Immature natural killer cell (primary cell): ENCODE results near the gene CRYBB3. TPM values are rescaled to one million over a fixed set of nuclear protein-coding genes. Genes with fewer than 3 reads are reported as not detected.
A peak's percentile ranks its signal among the peaks of the same experiment; 100 is the strongest.
"Not testable (repeated sequence)": the region's sequence is repeated elsewhere in the genome, so short reads cannot be mapped to it uniquely, and the experiment has no call there.

Experiments used
- DNase-seq, 3 donors: peaks; one replicate each; pipeline ENCODE4 v3.0.0; 2022; ENCODE audit warnings: mixed read lengths in 1 of 3
- H3K27ac Mint-ChIP-seq, 6 donors: one replicate each; pipeline ENCODE4 v1.8.0; 2020; ENCODE audit warnings: mixed read lengths in 6 of 6, mild to moderate bottlenecking in 5 of 6, inconsistent platforms in 4 of 6, moderate library complexity in 3 of 6
- H3K27me3 Mint-ChIP-seq, 3 donors: one replicate each; pipeline ENCODE4 v1.8.0; 2020 to 2021; ENCODE audit warnings: low read depth in 3 of 3, mild to moderate bottlenecking in 3 of 3, mixed read lengths in 3 of 3, moderate library complexity in 3 of 3, inconsistent platforms in 1 of 3
- H3K36me3 Mint-ChIP-seq, 3 donors: one replicate each; pipeline ENCODE4 v1.8.0; 2020; ENCODE audit warnings: mixed read lengths in 3 of 3, inconsistent platforms in 2 of 3, mild to moderate bottlenecking in 2 of 3
- H3K4me1 Mint-ChIP-seq, 2 donors: one replicate each; pipeline ENCODE4 v1.8.0; 2020; ENCODE audit warnings: inconsistent platforms in 2 of 2, mild to moderate bottlenecking in 2 of 2, mixed read lengths in 2 of 2, moderate library complexity in 1 of 2
- H3K4me3 Mint-ChIP-seq, 5 donors: one replicate each; pipeline ENCODE4 v1.8.0; 2020; ENCODE audit warnings: mild to moderate bottlenecking in 5 of 5, mixed read lengths in 5 of 5, inconsistent platforms in 3 of 5, moderate library complexity in 3 of 5
- H3K9me3 Mint-ChIP-seq, 6 donors: one replicate each; pipeline ENCODE4 v1.8.0; 2020; ENCODE audit warnings: mild to moderate bottlenecking in 6 of 6, mixed read lengths in 6 of 6, inconsistent platforms in 4 of 6, moderate library complexity in 3 of 6
- polyA plus RNA-seq, 3 donors: library from polyadenylated mRNA; unstranded; fragments of 300-500 nt; fragmentation: Illumina TruSeq; gene quantifications; one replicate each; pipeline ENCODE4 v1.2.3, GENCODE V29; 2021

Gene CRYBB3
- polyA plus RNA-seq, 3 donors from 2014 or later, result not detected

DNA sequence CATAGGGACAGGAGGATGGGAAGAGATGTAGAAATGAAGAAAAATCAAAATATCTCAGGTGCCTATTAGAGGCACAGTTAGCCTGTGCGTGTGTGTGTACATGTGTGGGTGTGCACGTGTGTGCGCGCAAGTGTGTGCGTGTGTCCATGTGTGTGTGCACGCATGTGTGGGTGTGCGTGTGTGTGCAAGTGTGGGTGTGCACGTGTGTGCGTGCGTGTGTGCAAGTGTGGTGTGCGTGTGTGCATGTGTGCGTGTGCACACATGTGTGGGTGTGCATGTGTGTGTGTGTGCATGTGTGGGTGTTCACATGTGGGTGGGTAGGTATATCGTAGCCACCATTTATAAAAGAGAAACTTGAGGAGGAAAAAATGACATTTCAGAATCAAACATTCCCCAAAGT, 29.2 kb downstream of the CRYBB3 start:
- no peak for DNase-seq
- peaks cover 1 to 5% (median 2%) of the 10 kb centered on the region in 3 donors for H3K27me3 Mint-ChIP-seq
- H3K9me3 Mint-ChIP-seq, result no peaks in the 10 kb centered on the region
- H3K27ac Mint-ChIP-seq, result no peak overlapping the region
- no peaks in the 10 kb centered on the region for H3K4me1 Mint-ChIP-seq
- H3K4me3 Mint-ChIP-seq, result no peak overlapping the region
- no peaks in the 10 kb centered on the region for H3K36me3 Mint-ChIP-seq

DNA sequence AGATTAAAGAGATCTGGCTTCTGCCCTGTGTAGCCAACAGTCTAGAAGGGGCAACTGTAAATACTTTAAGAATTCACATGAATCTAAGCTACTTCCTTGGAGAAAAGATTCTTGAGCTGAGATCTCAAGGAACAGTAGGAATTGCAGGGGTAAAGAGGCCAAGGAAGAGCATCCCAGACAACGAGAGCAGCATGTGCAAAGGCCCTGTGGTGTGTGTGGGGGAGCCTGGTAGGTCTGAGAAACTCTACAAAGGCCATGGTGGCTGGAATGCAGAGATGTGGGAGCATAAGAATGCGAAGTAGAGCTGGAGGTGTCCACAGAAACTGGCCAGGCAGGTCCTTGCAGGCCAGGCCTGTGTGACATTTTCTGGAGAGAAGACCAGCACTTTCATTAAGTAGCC, 31.1 kb downstream of the CRYBB3 start:
- peaks cover 1 to 12% (median 2%) of the 10 kb centered on the region in 3 donors for H3K27me3 Mint-ChIP-seq
- H3K36me3 Mint-ChIP-seq, DNase-seq, H3K9me3 Mint-ChIP-seq, H3K27ac Mint-ChIP-seq, H3K4me3 Mint-ChIP-seq, H3K4me1 Mint-ChIP-seq: not testable (repeated sequence)

DNA sequence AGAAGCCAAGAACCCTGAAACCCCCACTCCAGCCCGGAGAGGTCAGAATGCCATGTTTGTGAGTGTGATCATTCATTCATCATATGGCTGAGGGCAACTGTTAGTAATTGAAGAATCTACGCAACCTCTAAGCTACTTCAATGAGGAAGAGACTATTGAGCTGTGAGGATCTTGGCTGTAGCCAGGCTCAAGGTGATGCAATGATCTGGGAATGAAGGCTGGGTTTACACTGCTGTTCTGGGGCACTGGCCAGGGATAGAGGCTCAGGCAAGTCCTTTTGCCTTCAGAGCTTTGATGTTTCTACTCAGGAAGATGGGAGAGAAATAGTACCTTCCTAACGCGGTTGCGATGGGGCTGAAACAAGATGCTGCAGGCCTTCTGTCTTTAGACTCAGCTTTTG, 32.6 kb downstream of the CRYBB3 start:
- Mint-ChIP-seq H3K4me1 (peaks cover 2 to 4% of the 10 kb centered on the region in 2 donors), H3K9me3 (no peaks in the 10 kb centered on the region), H3K27me3 (peaks cover 2 to 13% (median 6%) of the 10 kb centered on the region in 3 donors), H3K4me3 (no peak overlapping the region), H3K27ac (no peak overlapping the region), H3K36me3 (no peaks in the 10 kb centered on the region)
- no peak for DNase-seq

GRCh38 chr22:25233706-25234105, 34.0 kb downstream of the CRYBB3 start:
- not testable (repeated sequence) for H3K4me3 Mint-ChIP-seq, H3K9me3 Mint-ChIP-seq, DNase-seq, H3K36me3 Mint-ChIP-seq, H3K27ac Mint-ChIP-seq, H3K4me1 Mint-ChIP-seq
- H3K27me3 Mint-ChIP-seq, result peaks cover 2 to 16% (median 6%) of the 10 kb centered on the region in 3 donors

- H3K27me3 Mint-ChIP-seq, result peaks cover 9 to 17% (median 10%) of the 10 kb centered on the region in 3 donors
- H3K9me3 Mint-ChIP-seq, result no peaks in the 10 kb centered on the region
- no peak overlapping the region for H3K27ac Mint-ChIP-seq
- DNase-seq, result peak; percentile 39 to 47 (median 46)
- peak overlapping the region in 1 of 5 donors; percentile 25 for H3K4me3 Mint-ChIP-seq
- H3K4me1 Mint-ChIP-seq, result peaks cover 2 to 4% of the 10 kb centered on the region in 2 donors
- no peaks in the 10 kb centered on the region for H3K36me3 Mint-ChIP-seq
Observed at GRCh38 chr22:25235547-25236290, 36.1 kb downstream of the CRYBB3 start.

DNA sequence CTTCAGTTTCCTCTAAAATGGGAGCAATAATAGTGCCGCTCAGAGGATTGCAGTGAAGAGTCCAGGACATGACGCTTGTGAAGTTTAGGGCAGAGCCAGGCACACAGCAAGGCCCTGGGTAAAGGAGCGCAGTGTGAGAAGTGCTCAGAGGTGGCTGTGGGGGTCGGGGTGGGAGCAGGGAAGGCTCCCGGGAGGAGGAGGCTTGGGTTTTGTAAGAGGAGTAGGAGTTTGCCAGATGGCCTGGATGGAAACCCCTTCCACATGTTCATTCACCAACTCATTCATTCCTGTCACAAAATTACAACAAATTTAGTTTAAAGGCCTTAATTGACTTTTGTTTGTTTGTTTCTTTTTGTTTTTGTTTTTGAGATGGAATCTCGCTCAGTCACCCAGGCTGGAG, 36.8 kb downstream of the CRYBB3 start:
- no peak for DNase-seq
- no peak overlapping the region for H3K4me3 Mint-ChIP-seq
- H3K36me3 Mint-ChIP-seq, result no peaks in the 10 kb centered on the region
- H3K27me3 Mint-ChIP-seq, result peaks cover 9 to 22% (median 12%) of the 10 kb centered on the region in 3 donors
- no peak overlapping the region for H3K27ac Mint-ChIP-seq
- H3K9me3 Mint-ChIP-seq, result no peaks in the 10 kb centered on the region
- peaks cover 2 to 4% of the 10 kb centered on the region in 2 donors for H3K4me1 Mint-ChIP-seq

DNA sequence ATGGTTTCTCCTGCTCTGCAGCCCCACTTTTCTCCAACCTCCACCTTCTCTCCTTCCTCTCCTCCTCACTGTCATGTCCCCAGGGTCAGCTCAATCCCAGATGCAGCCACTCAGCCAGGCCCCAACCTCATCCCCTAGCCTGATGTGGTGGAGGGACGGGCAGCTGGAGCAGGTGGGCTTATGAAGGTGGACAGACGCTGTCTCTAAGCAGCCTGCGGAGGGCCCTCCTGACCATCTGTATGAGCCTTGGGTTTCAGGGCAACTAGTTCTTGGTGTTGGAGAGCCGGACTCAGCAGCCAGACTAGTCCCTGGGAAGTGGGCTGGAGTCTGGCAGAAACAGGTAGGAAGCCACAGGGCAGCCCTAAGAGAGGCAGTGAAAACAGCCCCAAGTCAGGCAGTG, 37.8 kb downstream of the CRYBB3 start:
- Mint-ChIP-seq H3K4me3 (no peak overlapping the region), H3K27ac (no peak overlapping the region), H3K36me3 (no peaks in the 10 kb centered on the region), H3K27me3 (peaks cover 7 to 21% (median 11%) of the 10 kb centered on the region in 3 donors), H3K9me3 (no peaks in the 10 kb centered on the region), H3K4me1 (peaks cover 2 to 4% of the 10 kb centered on the region in 2 donors)
- no peak for DNase-seq

GRCh38 chr22:25238058-25238457, 38.4 kb downstream of the CRYBB3 start:
- H3K4me3 Mint-ChIP-seq, result not testable (repeated sequence)

GRCh38 chr22:25255169-25255568, 55.5 kb downstream of the CRYBB3 start:
- H3K36me3 Mint-ChIP-seq, H3K27me3 Mint-ChIP-seq, H3K9me3 Mint-ChIP-seq, H3K27ac Mint-ChIP-seq, H3K4me1 Mint-ChIP-seq, DNase-seq, H3K4me3 Mint-ChIP-seq: not testable (repeated sequence)

More at GRCh38 chr22:25238058-25238457, 38.4 kb downstream of the CRYBB3 start:
- H3K36me3 Mint-ChIP-seq, DNase-seq, H3K9me3 Mint-ChIP-seq, H3K4me1 Mint-ChIP-seq, H3K27ac Mint-ChIP-seq: not testable (repeated sequence)
- peaks cover 7 to 22% (median 10%) of the 10 kb centered on the region in 3 donors for H3K27me3 Mint-ChIP-seq

Other genes with a start within 250 kb of the CRYBB3 start
- 1 to 10 TPM in 2 of 3 donors, under 1 TPM in 1; 0.43 to 3.0 (median 2.5) TPM for gene KIAA1671, start 247.1 kb upstream of the CRYBB3 start, polyA plus RNA-seq
- not detected for gene CRYBB2, start 19.8 kb downstream of the CRYBB3 start, polyA plus RNA-seq